GM12891 (cell line): ENCODE measurements around the gene TJAP1.

Source experiments
- POLR2A ChIP-seq: IDR thresholded peaks from 2 replicates; pipeline ENCODE4 v1.6.1; 2011; ENCODE audit warnings: low read depth, low read length, control low read depth
- POLR2AphosphoS5 ChIP-seq: IDR thresholded peaks from 2 replicates; pipeline ENCODE4 v1.6.1; 2011; ENCODE audit warnings: low read depth, low read length, control low read depth
- TAF1 ChIP-seq: IDR thresholded peaks from 2 replicates; pipeline ENCODE4 v1.6.1; 2011; ENCODE audit warnings: low read depth, low read length, control low read depth

DNA sequence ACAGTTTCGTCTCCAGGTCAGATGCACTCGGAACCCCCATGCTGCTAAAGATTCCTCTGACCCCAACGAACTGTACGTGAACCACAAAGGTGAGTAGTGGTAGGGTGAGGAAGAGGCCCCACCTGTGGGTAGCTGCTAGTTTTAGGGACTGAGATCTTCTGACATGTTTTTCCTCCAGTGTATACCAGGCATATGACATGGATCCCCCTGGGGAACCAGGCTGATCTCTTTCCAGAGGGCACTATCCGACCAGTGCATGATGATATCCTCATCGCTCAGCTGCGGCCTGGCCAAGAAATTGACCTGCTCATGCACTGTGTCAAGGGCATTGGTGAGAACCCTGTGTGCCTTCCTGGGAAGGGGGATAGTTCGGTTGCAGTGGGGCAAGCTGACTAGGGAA is 42.7 kb downstream of the TJAP1 start:
- TF ChIP-seq TAF1 (no peak), POLR2A (no peak), POLR2AphosphoS5 (0 out of 2 replicates have a peak, but pooled peaks have one; percentile 30)
